Dermis microvascular lymphatic vessel endothelial cell (primary cell): Measurements from ENCODE around the gene OR12D2. TPM values are rescaled to one million over a fixed set of nuclear protein-coding genes. Genes with fewer than 3 reads are reported as not detected.

ENCODE experiments used
- total RNA-seq: library from RNA; depleted of rRNA; stranded (reverse); fragments of >200 nt; gene quantifications from 2 replicates; pipeline ENCODE4 v1.2.1, GENCODE V29; 2014

Gene OR12D2
- total RNA-seq, 1 donor from 2014 or later = not detected

Other genes with a start within 250 kb of the OR12D2 start
- gene OR2J2, start 224.7 kb upstream of the OR12D2 start, total RNA-seq = not detected in 2 replicates
- not detected in 2 replicates for gene OR14J1, start 93.9 kb upstream of the OR12D2 start, total RNA-seq
- not detected in 2 replicates for gene OR5V1, start 26.8 kb upstream of the OR12D2 start, total RNA-seq
- not detected in 2 replicates for gene OR12D3, start 20.3 kb upstream of the OR12D2 start, total RNA-seq
- gene OR12D1, start 19.3 kb downstream of the OR12D2 start, total RNA-seq = not detected in 2 replicates
- gene OR10C1, start 43.7 kb downstream of the OR12D2 start, total RNA-seq = not detected in 2 replicates
- gene OR11A1, start 61.4 kb downstream of the OR12D2 start, total RNA-seq = not detected in 2 replicates
- under 0.01 TPM in 1 of 2 replicates, not detected in the other for gene OR2H1, start 61.5 kb downstream of the OR12D2 start, total RNA-seq
- gene MAS1L, start 92.3 kb downstream of the OR12D2 start, total RNA-seq = not detected in 2 replicates
- gene UBD, start 164.1 kb downstream of the OR12D2 start, total RNA-seq = 39.0 and 91.9 TPM in 2 replicates
- gene OR2H2, start 189.5 kb downstream of the OR12D2 start, total RNA-seq = not detected in 2 replicates
- 1.9 and 2.9 TPM in 2 replicates for gene GABBR1, start 237.6 kb downstream of the OR12D2 start, total RNA-seq